GM18907 (cell line): ENCODE results near the gene HLX.

Experiments used
- ATAC-seq: cut with Tn5 transposase; IDR thresholded peaks from one replicate; pipeline ENCODE4 v1.9.1; 2021; ENCODE audit warnings: mild to moderate bottlenecking, moderate library complexity; ENCODE audit not compliant: unreplicated experiment

Gene HLX

GRCh38 chr1:220879076-220879508 lies at the start of gene HLX:
Gene HLX, plus strand, starts transcription at chr1:220879443. Its CDS starts 415 bp downstream, at chr1:220879858.
- peak; percentile 41 for ATAC-seq

GRCh38 chr1:220833436-220833835 lies 45.8 kb upstream of the HLX start:
- no peak for ATAC-seq

- ATAC-seq, result no peak
These were observed 44.9 kb upstream of the HLX start for GRCh38 chr1:220834155-220834870.

GRCh38 chr1:220838578-220838977 lies 40.7 kb upstream of the HLX start:
- ATAC-seq, result no peak

GRCh38 chr1:220839474-220839873 lies 39.8 kb upstream of the HLX start:
- no peak for ATAC-seq

- ATAC-seq, result no peak
These were observed 38.0 kb upstream of the HLX start for GRCh38 chr1:220841293-220841692.

- no peak for ATAC-seq
These were observed 35.7 kb upstream of the HLX start for GRCh38 chr1:220843481-220844011.

GRCh38 chr1:220852408-220852807 lies 26.8 kb upstream of the HLX start:
- ATAC-seq, result no peak

- no peak for ATAC-seq
These were observed 6.9 kb upstream of the HLX start for GRCh38 chr1:220872296-220872695.

- no peak for ATAC-seq
These were observed 6.2 kb upstream of the HLX start for GRCh38 chr1:220873087-220873486.

GRCh38 chr1:220873868-220874655 lies 5.2 kb upstream of the HLX start:
- ATAC-seq, result peak; percentile 49

GRCh38 chr1:220875260-220875659 lies 4.0 kb upstream of the HLX start:
- no peak for ATAC-seq

- ATAC-seq, result no peak
These were observed 2.5 kb upstream of the HLX start for GRCh38 chr1:220876511-220877376.

- ATAC-seq, result no peak
These were observed 1.7 kb upstream of the HLX start for GRCh38 chr1:220877377-220878095.

- ATAC-seq, result peak; percentile 6
These were observed 810 bp upstream of the HLX start for GRCh38 chr1:220878191-220879075.

GRCh38 chr1:220879509-220880361 lies 492 bp downstream of the HLX start:
- peak; percentile 54 for ATAC-seq

GRCh38 chr1:220880362-220880670 lies 1.1 kb downstream of the HLX start:
- no peak for ATAC-seq

- ATAC-seq, result no peak
These were observed 1.7 kb downstream of the HLX start for GRCh38 chr1:220880726-220881506.
